BE2C (cell line): Measurements from ENCODE around the gene PRR5L.

ENCODE experiments used
- DNase-seq: peaks from one replicate; pipeline ENCODE4 v3.0.0-alpha.2; 2020
- H3K27me3 ChIP-seq: fragments of 250-450 bp; sonication (Bioruptor Pico); 2 replicates; pipeline ENCODE4 v1.5.1; 2020; ENCODE audit warnings: mild to moderate bottlenecking
- H3K36me3 ChIP-seq: fragments of 250-450 bp; sonication (Bioruptor Pico); 2 replicates; pipeline ENCODE4 v1.5.1; 2020; ENCODE audit warnings: mild to moderate bottlenecking
- H3K4me1 ChIP-seq: fragments of 250-450 bp; sonication (Bioruptor Pico); 2 replicates; pipeline ENCODE4 v1.5.1; 2020
- H3K4me3 ChIP-seq: 2 replicates; pipeline ENCODE4 v1.5.1; 2011; ENCODE audit warnings: low read depth, low read length
- H3K9me3 ChIP-seq: fragments of 250-450 bp; sonication (Bioruptor Pico); 2 replicates; pipeline ENCODE4 v1.5.1; 2020
- TF ChIP-seq, protein P1 (sequence below): IDR thresholded peaks from 2 replicates; pipeline ENCODE4 v1.5.1; 2012; ENCODE audit warnings: mild to moderate bottlenecking, low read depth, low read length

PRR5L gene

DNA sequence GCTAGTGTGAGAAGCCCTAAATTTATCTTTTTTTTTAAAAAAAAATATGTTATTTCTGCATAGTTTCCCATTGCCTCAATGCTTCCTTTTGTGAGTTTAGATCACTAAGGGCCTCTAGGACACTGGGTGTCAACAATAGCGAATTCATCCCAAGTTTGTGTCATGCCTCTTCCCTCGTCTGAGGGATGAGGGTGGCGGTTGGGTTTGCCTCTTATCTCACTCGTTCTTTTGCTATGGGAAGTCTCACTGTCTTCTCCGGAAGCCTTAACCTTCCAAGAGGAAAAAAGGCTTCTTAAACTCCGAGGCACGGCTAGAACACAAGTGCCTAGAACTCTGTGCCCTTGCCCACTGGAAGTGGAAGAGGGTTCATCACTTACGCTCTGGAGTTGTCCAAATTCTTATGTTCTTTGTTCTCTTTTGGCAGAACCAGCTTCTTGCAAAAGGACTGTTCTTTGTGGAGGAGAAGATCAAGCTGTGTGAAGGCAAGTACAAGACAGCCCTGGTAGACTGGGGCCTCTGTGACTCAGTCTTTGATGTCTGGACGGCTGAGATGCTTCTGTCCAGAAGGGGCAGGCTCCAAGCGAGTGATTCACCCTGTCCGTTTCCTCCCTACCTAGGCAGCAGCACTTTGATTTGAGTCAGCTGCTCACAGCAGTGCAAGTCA lies 135.5 kb downstream of the PRR5L start:
- Histone ChIP-seq H3K27me3 (no peaks in the 10 kb centered on the region), H3K4me1 (no peaks in the 10 kb centered on the region), H3K9me3 (no peaks in the 10 kb centered on the region), H3K36me3 (no peaks in the 10 kb centered on the region), H3K4me3 (no peak overlapping the region)
- peak; percentile 22 for DNase-seq
- TF ChIP-seq, protein P1, sequence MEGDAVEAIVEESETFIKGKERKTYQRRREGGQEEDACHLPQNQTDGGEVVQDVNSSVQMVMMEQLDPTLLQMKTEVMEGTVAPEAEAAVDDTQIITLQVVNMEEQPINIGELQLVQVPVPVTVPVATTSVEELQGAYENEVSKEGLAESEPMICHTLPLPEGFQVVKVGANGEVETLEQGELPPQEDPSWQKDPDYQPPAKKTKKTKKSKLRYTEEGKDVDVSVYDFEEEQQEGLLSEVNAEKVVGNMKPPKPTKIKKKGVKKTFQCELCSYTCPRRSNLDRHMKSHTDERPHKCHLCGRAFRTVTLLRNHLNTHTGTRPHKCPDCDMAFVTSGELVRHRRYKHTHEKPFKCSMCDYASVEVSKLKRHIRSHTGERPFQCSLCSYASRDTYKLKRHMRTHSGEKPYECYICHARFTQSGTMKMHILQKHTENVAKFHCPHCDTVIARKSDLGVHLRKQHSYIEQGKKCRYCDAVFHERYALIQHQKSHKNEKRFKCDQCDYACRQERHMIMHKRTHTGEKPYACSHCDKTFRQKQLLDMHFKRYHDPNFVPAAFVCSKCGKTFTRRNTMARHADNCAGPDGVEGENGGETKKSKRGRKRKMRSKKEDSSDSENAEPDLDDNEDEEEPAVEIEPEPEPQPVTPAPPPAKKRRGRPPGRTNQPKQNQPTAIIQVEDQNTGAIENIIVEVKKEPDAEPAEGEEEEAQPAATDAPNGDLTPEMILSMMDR, result no peak

DNA sequence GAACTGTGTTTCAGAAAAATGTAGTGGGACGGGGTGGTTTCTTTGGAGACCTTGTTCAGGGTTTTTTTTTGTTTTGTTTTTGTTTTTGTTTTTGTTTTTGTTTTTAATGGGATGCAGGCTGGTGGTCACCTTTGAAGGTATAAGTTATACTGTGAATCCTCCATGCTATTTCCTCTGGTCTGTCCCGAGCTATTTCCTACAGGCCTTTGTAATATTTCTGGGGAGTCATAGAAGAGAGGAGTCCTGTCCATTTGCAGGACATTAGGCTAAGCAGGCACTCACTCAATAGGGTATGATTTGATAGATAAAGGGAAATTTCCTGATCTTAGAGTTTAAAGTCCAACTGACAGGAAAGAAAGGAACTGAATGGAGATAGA lies 136.0 kb downstream of the PRR5L start:
- Histone ChIP-seq H3K4me1 (no peaks in the 10 kb centered on the region), H3K9me3 (no peaks in the 10 kb centered on the region), H3K27me3 (no peaks in the 10 kb centered on the region), H3K36me3 (no peaks in the 10 kb centered on the region), H3K4me3 (no peak overlapping the region)
- TF ChIP-seq, protein P1, result no peak
- DNase-seq, result no peak

DNA sequence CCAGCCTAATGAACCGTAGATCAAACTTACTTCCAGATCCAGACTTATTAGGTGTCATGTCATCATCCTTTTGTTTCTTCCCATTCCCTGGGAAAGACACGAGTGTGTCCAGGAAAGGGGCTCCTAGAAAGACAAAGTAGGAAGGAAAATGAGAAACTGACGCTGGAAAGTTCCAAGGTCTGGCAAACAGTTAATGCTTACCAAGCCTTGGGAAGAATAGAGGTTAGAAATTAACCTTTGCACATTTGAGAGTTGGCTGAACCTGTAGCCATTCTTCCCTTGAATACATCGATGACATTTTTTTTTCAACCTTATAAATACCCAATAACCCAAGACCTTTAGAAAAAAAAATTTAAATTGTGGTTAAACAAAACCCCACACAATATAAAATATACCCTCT lies 136.7 kb downstream of the PRR5L start:
- Histone ChIP-seq H3K9me3 (no peaks in the 10 kb centered on the region), H3K27me3 (no peaks in the 10 kb centered on the region), H3K4me1 (no peaks in the 10 kb centered on the region), H3K4me3 (no peak overlapping the region), H3K36me3 (no peaks in the 10 kb centered on the region)
- TF ChIP-seq, protein P1, result no peak
- no peak for DNase-seq

DNA sequence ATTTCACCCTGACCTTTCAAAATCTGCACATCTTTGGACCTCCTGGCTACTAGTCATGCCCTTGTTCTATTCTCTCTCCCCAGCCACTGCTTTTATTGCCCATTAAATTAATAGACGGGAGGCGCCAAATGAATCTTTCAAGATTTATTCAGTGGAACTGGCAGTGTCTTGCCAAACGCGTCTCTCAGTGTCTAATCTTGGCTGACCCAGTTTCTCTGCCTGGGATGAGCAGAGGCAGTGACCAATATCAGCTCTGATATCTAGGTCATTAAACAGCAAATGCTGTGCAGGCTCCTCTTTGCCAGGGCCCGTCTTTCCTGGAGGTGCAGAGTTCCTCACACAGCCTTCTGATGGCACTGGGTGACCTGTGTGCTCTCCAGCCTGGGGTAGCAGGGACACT lies 140.0 kb downstream of the PRR5L start:
- Histone ChIP-seq H3K4me1 (no peaks in the 10 kb centered on the region), H3K4me3 (no peak overlapping the region), H3K36me3 (no peaks in the 10 kb centered on the region), H3K9me3 (no peaks in the 10 kb centered on the region), H3K27me3 (no peaks in the 10 kb centered on the region)
- no peak for DNase-seq
- TF ChIP-seq, protein P1, result no peak

DNA sequence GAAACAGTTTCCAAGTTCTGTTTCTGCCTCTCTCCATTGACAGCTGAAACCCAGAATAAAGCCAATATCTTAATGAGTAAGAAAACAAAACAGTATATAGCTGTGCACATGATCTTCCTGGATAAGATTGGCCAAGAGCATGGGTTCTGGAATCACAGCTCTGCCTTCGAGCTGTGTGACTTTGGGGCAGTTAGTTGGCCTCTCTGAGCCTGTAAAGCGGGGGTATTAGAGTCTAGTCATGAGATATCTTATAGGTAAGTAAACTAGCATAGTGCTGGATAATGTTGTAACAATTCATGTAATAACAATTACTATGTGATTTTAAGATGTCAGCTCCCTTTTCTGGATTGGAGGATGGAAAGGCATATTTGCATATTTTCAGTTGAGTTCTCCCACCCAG lies 140.5 kb downstream of the PRR5L start:
- Histone ChIP-seq H3K9me3 (no peaks in the 10 kb centered on the region), H3K27me3 (no peaks in the 10 kb centered on the region), H3K36me3 (no peaks in the 10 kb centered on the region), H3K4me3 (no peak overlapping the region), H3K4me1 (no peaks in the 10 kb centered on the region)
- no peak for DNase-seq
- TF ChIP-seq, protein P1, result no peak

DNA sequence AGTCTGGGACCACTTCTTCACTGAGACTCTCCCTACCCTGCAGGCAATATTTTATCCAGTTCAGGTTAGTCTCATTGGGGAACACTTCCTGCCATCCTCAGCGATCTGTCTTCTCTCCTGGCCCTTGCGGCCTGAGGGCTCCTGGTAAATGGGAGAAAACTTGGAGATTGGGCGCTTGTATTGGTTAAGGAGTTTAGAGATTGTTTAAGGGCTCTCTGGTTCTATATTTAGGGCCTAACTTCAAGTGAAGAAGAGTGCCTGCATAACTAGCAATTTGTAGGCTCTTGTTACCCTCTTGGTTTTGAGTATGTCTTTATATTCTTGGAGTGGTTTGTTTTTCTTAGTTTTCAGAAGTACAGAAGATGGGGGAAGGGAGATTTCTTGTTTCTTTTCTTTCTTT lies 141.3 kb downstream of the PRR5L start:
- no peak for DNase-seq
- Histone ChIP-seq H3K4me3 (no peak overlapping the region), H3K36me3 (no peaks in the 10 kb centered on the region), H3K27me3 (no peaks in the 10 kb centered on the region), H3K9me3 (no peaks in the 10 kb centered on the region), H3K4me1 (no peaks in the 10 kb centered on the region)
- TF ChIP-seq, protein P1, result no peak
